Lung (tissue), 12 donors: ENCODE measurements around the gene ADCY5. TPM values are rescaled to one million over a fixed set of nuclear protein-coding genes. Genes with fewer than 3 reads are reported as not detected.

Experiments
- ATAC-seq: fragments of 200-7000 bp; cut with Tn5 transposase; one replicate; pipeline ENCODE4 v1.9.1; 2020; ENCODE audit warnings: moderate number of reproducible peaks; ENCODE audit not compliant: insufficient read depth, low FRiP score
- DNase-seq, 3 donors: peaks; one replicate each; pipeline ENCODE4 v3.0.0-alpha.2; 2013 to 2017
- H3K27ac ChIP-seq, 2 donors: one replicate each; pipeline ENCODE4 v1.5.1; 2013; ENCODE audit warnings: mild to moderate bottlenecking in 2 of 2, moderate library complexity in 2 of 2, control low read depth in 1 of 2, inconsistent platforms in 1 of 2, low read depth in 1 of 2, low read length in 1 of 2
- H3K27me3 ChIP-seq, 3 donors: one replicate each; pipeline ENCODE4 v1.5.1; 2013; ENCODE audit warnings: low read length in 2 of 3; ENCODE audit not compliant: control insufficient read depth in 3 of 3, insufficient read depth in 3 of 3
- H3K36me3 ChIP-seq, 4 donors: one replicate each; pipeline ENCODE4 v1.5.1; 2013; ENCODE audit warnings: low read length in 4 of 4, mild to moderate bottlenecking in 1 of 4, moderate library complexity in 1 of 4; ENCODE audit not compliant: control insufficient read depth in 4 of 4, insufficient read depth in 4 of 4
- H3K4me1 ChIP-seq, 5 donors: one replicate each; pipeline ENCODE4 v1.5.1; 2013; ENCODE audit warnings: low read length in 5 of 5, mild to moderate bottlenecking in 2 of 5, moderate library complexity in 1 of 5; ENCODE audit not compliant: control insufficient read depth in 5 of 5, insufficient read depth in 5 of 5
- H3K4me3 ChIP-seq: one replicate; pipeline ENCODE4 v1.5.1; 2013; ENCODE audit warnings: mild to moderate bottlenecking, control low read depth, moderate library complexity
- H3K9ac ChIP-seq, 2 donors: one replicate each; pipeline ENCODE4 v1.5.1; 2013; ENCODE audit warnings: low read length in 2 of 2, control low read depth in 1 of 2; ENCODE audit not compliant: insufficient read depth in 1 of 2
- H3K9me3 ChIP-seq, 4 donors: one replicate each; pipeline ENCODE4 v1.5.1; 2013; ENCODE audit warnings: low read length in 3 of 4, mild to moderate bottlenecking in 1 of 4, moderate library complexity in 1 of 4; ENCODE audit not compliant: control insufficient read depth in 4 of 4, insufficient read depth in 3 of 4
- WGBS, 2 donors: extraction: QIAGEN DNeasy Blood & Tissue Kit; methylation state at CpG; one replicate each; pipeline ENCODE4 v1.1.7; 2013; 5-methylcytosine and 5-hydroxymethylcytosine counted together
- polyA plus RNA-seq, 2 donors: library from polyadenylated mRNA; stranded (reverse); fragments of 200-250 nt; gene quantifications; one replicate each; pipeline ENCODE4 v1.2.1, GENCODE V29; 2013
- total RNA-seq, 2 donors: library from RNA; depleted of rRNA in 1 of 2; stranded (reverse); fragments of >200 nt in 1 of 2; gene quantifications; one replicate each; pipeline ENCODE4 v1.2.1, GENCODE V29; 2014 to 2021
- TF ChIP-seq, protein P1 (sequence below): IDR thresholded peaks from 2 replicates; pipeline ENCODE4 v1.5.1; 2012; ENCODE audit warnings: mild to moderate bottlenecking; ENCODE audit errors: control extremely low read depth, extremely low read depth
- donor health status: control.
- donor health status: control.
- donor health status: Bipolar disorder and iron deficiency.
- donor health status: healthy.
- donor health status: DM: yes; HTN: yes; CAD: no.

ADCY5 gene
- total and polyA plus RNA-seq, 4 donors: 1.2 to 8.4 (median 2.4) TPM

DNA sequence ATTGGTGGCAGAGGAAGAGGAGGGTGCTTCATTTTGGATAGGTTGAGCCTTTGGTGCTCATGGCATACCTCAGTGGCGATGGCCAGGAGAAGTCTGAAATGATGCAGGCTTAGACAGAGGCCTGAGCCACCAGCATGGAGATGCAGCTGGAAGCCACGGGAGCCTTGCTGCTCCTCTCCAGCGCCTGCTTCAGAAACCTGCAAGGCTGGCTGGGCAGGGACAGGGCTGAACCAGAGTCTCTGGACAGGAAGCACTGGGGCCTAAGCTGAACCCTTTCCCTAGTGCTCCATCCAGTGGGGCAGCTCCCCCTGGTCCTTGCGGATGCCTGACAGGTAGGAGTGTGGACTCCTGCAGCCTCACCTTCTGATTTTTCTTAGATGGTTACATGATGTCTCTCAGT lies 36.7 kb upstream of the ADCY5 start:
- Histone ChIP-seq H3K9ac (no peak overlapping the region), H3K27me3 (no peaks in the 10 kb centered on the region), H3K36me3 (peaks cover 0 to 2% (median 0%) of the 10 kb centered on the region in 4 donors), H3K4me3 (no peak overlapping the region), H3K4me1 (no peaks in the 10 kb centered on the region), H3K9me3 (no peaks in the 10 kb centered on the region), H3K27ac (no peak overlapping the region)
- DNase-seq (no peak), ATAC-seq (no peak)
- TF ChIP-seq, protein P1, sequence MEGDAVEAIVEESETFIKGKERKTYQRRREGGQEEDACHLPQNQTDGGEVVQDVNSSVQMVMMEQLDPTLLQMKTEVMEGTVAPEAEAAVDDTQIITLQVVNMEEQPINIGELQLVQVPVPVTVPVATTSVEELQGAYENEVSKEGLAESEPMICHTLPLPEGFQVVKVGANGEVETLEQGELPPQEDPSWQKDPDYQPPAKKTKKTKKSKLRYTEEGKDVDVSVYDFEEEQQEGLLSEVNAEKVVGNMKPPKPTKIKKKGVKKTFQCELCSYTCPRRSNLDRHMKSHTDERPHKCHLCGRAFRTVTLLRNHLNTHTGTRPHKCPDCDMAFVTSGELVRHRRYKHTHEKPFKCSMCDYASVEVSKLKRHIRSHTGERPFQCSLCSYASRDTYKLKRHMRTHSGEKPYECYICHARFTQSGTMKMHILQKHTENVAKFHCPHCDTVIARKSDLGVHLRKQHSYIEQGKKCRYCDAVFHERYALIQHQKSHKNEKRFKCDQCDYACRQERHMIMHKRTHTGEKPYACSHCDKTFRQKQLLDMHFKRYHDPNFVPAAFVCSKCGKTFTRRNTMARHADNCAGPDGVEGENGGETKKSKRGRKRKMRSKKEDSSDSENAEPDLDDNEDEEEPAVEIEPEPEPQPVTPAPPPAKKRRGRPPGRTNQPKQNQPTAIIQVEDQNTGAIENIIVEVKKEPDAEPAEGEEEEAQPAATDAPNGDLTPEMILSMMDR: no peak
- WGBS, 2 donors: 85 to 86% methylated on average over 4 of the region's 4 CpGs

DNA sequence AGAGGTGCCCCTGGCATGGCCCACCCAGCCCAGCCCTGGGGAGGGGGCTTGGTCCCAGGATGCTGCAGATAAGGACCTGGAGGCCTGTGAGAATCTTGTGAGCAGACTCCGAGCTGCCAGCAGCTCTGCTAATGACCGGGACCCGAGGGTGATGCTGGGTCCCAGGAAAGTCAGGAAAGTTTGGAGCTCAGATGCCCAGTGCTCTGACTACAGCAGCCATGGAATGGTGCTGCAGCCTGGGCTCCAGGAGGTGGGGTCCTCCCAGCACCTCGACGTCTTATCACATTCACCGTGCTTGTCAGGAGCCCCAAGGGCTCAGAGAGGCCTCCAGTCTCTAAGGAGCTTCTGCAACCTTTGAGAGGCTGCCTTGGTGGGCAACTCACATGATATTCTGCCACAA lies 34.3 kb upstream of the ADCY5 start:
- Histone ChIP-seq H3K9ac (no peak overlapping the region), H3K9me3 (no peaks in the 10 kb centered on the region), H3K27me3 (no peaks in the 10 kb centered on the region), H3K4me3 (no peak overlapping the region), H3K36me3 (no peaks in the 10 kb centered on the region), H3K4me1 (no peaks in the 10 kb centered on the region), H3K27ac (no peak overlapping the region)
- ATAC-seq: no peak
- 85 to 88% methylated on average over 6 of the region's 6 CpGs for WGBS, 2 donors
- TF ChIP-seq, protein P1: no peak
- no peak for DNase-seq

DNA sequence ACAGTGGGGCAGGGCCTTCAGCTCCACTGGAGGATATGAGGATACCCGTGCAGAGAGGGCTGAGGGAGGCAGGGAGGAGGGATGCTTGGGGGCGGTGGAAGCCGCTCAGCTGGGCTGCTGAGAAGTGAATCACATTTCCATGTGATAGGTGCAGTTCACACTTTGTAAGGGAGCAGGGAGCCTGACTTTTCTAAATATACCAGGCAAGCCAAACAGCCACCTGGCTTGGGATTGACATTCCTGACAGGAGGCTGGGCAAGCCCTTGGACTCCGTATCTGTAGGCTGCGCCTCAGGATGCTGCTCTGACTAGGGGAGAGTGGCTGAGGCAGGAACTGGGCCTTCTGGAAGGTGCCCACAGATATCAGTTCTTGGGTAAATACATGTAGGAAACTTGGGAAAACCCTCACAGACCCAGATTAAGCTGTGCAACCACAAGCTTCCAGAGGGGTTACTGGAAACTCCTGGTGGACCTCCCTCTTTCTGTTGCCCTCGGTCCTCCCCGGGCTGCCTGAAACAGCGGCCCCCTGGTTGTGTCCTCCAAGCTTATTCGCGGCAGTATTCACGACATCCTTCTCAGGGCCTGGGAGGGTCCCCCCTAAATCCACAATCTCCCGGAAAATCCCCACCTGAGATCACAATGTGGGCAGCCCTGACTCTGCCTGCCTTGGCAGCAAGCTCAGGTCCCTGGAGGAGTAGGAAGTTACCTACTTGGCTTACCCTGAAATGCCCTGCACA lies 33.0 kb upstream of the ADCY5 start:
- DNase-seq (no peak), ATAC-seq (no peak)
- H3K9ac ChIP-seq: no peak overlapping the region
- TF ChIP-seq, protein P1: no peak
- no peaks in the 10 kb centered on the region for H3K9me3 ChIP-seq
- H3K36me3 ChIP-seq: no peaks in the 10 kb centered on the region
- H3K27ac ChIP-seq: no peak overlapping the region
- no peak overlapping the region for H3K4me3 ChIP-seq
- H3K27me3 ChIP-seq: no peaks in the 10 kb centered on the region
- H3K4me1 ChIP-seq: no peaks in the 10 kb centered on the region
- 87 to 92% methylated on average over 12 of the region's 12 CpGs for WGBS, 2 donors

DNA sequence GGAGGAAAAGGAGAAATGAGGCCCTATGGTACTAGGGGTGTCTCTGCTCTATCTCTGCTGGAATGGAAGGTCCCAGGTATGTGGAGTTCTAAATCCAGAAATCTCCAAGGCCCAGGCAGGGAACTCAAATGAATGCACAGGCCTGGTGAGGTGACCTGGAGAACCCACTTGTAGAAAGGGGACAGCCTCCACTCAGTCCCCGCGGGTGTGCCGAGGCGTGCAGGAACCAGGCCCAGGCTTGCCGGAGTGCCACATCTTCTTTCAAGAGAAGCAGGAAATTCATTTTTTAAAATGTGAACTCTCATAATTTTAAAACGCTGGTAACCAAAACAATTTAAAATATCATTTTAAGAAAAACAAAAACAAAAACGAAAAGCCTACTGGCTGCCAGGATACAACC lies 32.2 kb upstream of the ADCY5 start:
- Histone ChIP-seq H3K27ac (no peak overlapping the region), H3K4me1 (no peaks in the 10 kb centered on the region), H3K27me3 (no peaks in the 10 kb centered on the region), H3K9me3 (no peaks in the 10 kb centered on the region), H3K9ac (no peak overlapping the region), H3K4me3 (no peak overlapping the region), H3K36me3 (no peaks in the 10 kb centered on the region)
- TF ChIP-seq, protein P1: no peak
- ATAC-seq (no peak), DNase-seq (no peak)
- WGBS, 2 donors: 85 to 88% methylated on average over 7 of the region's 7 CpGs
